ENCODE data around the gene SFN. TPM values are rescaled to one million over a fixed set of nuclear protein-coding genes. Genes with fewer than 3 reads are reported as not detected.

The SFN gene
- polyA plus RNA-seq (2013, experiment 1 of 2) = 1.3 TPM
- polyA plus RNA-seq (2013, experiment 2 of 2) = 1.4 TPM

- Histone ChIP-seq H3K4me3 (ENCODE audit: extremely low read depth, insufficient read depth, low read length, poor library complexity, severe bottlenecking) (peak within 1 kb of the TSS; percentile 57), H3K9me3 (ENCODE audit: control insufficient read depth, low read length) (no peaks in the 10 kb centered on the region), H3K36me3 (ENCODE audit: control insufficient read depth, insufficient read depth, low read length) (no peaks in the 10 kb centered on the region), H3K27ac (ENCODE audit: low read depth, low read length, severe bottlenecking) (no peak within 1 kb of the TSS), H3K4me1 (ENCODE audit: control insufficient read depth, insufficient read depth, low read length, poor library complexity, severe bottlenecking) (peaks cover 33% of the 10 kb centered on the region)
- WGBS, 2 experiments (ENCODE audit: insufficient coverage in 2 of 2) = 90 to 92% methylated on average over 29 to 34 of the region's 37 CpGs
Observed at GRCh38 chr1:26862781-26863684, at the start of gene SFN. Gene SFN (plus strand): TSS chr1:26863149. CDS start chr1:26863213, 64 bp downstream.

GRCh38 chr1:26814377-26814776, 48.6 kb upstream of the SFN start:
- Histone ChIP-seq H3K4me3 (ENCODE audit: extremely low read depth, insufficient read depth, low read length, poor library complexity, severe bottlenecking) (no peak overlapping the region), H3K27ac (ENCODE audit: low read depth, low read length, severe bottlenecking) (no peak overlapping the region), H3K9me3 (ENCODE audit: control insufficient read depth, low read length) (no peaks in the 10 kb centered on the region), H3K36me3 (ENCODE audit: control insufficient read depth, insufficient read depth, low read length) (no peaks in the 10 kb centered on the region), H3K4me1 (ENCODE audit: control insufficient read depth, insufficient read depth, low read length, poor library complexity, severe bottlenecking) (no peaks in the 10 kb centered on the region)
- 100% methylated on average over 1 of the region's 2 CpGs; no CpG with 5 or more reads in 1 of the 2 experiments for WGBS, 2 experiments (ENCODE audit: insufficient coverage in 2 of 2)

GRCh38 chr1:26814893-26815292, 48.1 kb upstream of the SFN start:
- 95 to 100% methylated on average over 3 of the region's 3 CpGs for WGBS, 2 experiments (ENCODE audit: insufficient coverage in 2 of 2)

GRCh38 chr1:26820784-26821269, 42.1 kb upstream of the SFN start:
- Histone ChIP-seq H3K9me3 (ENCODE audit: control insufficient read depth, low read length) (no peaks in the 10 kb centered on the region), H3K36me3 (ENCODE audit: control insufficient read depth, insufficient read depth, low read length) (no peaks in the 10 kb centered on the region), H3K4me1 (ENCODE audit: control insufficient read depth, insufficient read depth, low read length, poor library complexity, severe bottlenecking) (peaks cover 11% of the 10 kb centered on the region), H3K4me3 (ENCODE audit: extremely low read depth, insufficient read depth, low read length, poor library complexity, severe bottlenecking) (no peak overlapping the region), H3K27ac (ENCODE audit: low read depth, low read length, severe bottlenecking) (no peak overlapping the region)
- WGBS, 2 experiments (ENCODE audit: insufficient coverage in 2 of 2) = 90 to 96% methylated on average over 3 to 4 of the region's 4 CpGs

More at GRCh38 chr1:26814893-26815292, 48.1 kb upstream of the SFN start:
- Histone ChIP-seq H3K36me3 (ENCODE audit: control insufficient read depth, insufficient read depth, low read length) (no peaks in the 10 kb centered on the region), H3K9me3 (ENCODE audit: control insufficient read depth, low read length) (no peaks in the 10 kb centered on the region), H3K4me3 (ENCODE audit: extremely low read depth, insufficient read depth, low read length, poor library complexity, severe bottlenecking) (no peak overlapping the region), H3K27ac (ENCODE audit: low read depth, low read length, severe bottlenecking) (no peak overlapping the region), H3K4me1 (ENCODE audit: control insufficient read depth, insufficient read depth, low read length, poor library complexity, severe bottlenecking) (no peaks in the 10 kb centered on the region)

- H3K4me1 ChIP-seq (ENCODE audit: control insufficient read depth, insufficient read depth, low read length, poor library complexity, severe bottlenecking) = peaks cover 22% of the 10 kb centered on the region
- H3K27ac ChIP-seq (ENCODE audit: low read depth, low read length, severe bottlenecking) = no peak overlapping the region
- H3K4me3 ChIP-seq (ENCODE audit: extremely low read depth, insufficient read depth, low read length, poor library complexity, severe bottlenecking) = no peak overlapping the region
- no peaks in the 10 kb centered on the region for H3K36me3 ChIP-seq (ENCODE audit: control insufficient read depth, insufficient read depth, low read length)
- WGBS, 2 experiments (ENCODE audit: insufficient coverage in 2 of 2) = 88 to 100% methylated on average over 2 to 3 of the region's 4 CpGs
- H3K9me3 ChIP-seq (ENCODE audit: control insufficient read depth, low read length) = no peaks in the 10 kb centered on the region
Observed at GRCh38 chr1:26822737-26823395, 40.1 kb upstream of the SFN start.

- H3K36me3 ChIP-seq (ENCODE audit: control insufficient read depth, insufficient read depth, low read length) = peaks cover 11% of the 10 kb centered on the region
- WGBS, 2 experiments (ENCODE audit: insufficient coverage in 2 of 2) = 95 to 97% methylated on average over 2 to 3 of the region's 3 CpGs
- H3K4me3 ChIP-seq (ENCODE audit: extremely low read depth, insufficient read depth, low read length, poor library complexity, severe bottlenecking) = no peak overlapping the region
- H3K27ac ChIP-seq (ENCODE audit: low read depth, low read length, severe bottlenecking) = peak overlapping the region; percentile 72
- H3K4me1 ChIP-seq (ENCODE audit: control insufficient read depth, insufficient read depth, low read length, poor library complexity, severe bottlenecking) = peaks cover 28% of the 10 kb centered on the region
- no peaks in the 10 kb centered on the region for H3K9me3 ChIP-seq (ENCODE audit: control insufficient read depth, low read length)
Observed at GRCh38 chr1:26824731-26825130, 38.2 kb upstream of the SFN start.

GRCh38 chr1:26826261-26827105, 36.5 kb upstream of the SFN start, which contains the start of gene ZDHHC18:
Gene ZDHHC18 (plus strand): TSS chr1:26826688. CDS start chr1:26826805, 117 bp downstream.
- Histone ChIP-seq H3K36me3 (ENCODE audit: control insufficient read depth, insufficient read depth, low read length) (peaks cover 17% of the 10 kb centered on the region), H3K9me3 (ENCODE audit: control insufficient read depth, low read length) (no peaks in the 10 kb centered on the region), H3K4me3 (ENCODE audit: extremely low read depth, insufficient read depth, low read length, poor library complexity, severe bottlenecking) (peak within 1 kb of the TSS; percentile 57), H3K4me1 (ENCODE audit: control insufficient read depth, insufficient read depth, low read length, poor library complexity, severe bottlenecking) (peaks cover 28% of the 10 kb centered on the region), H3K27ac (ENCODE audit: low read depth, low read length, severe bottlenecking) (peak within 1 kb of the TSS; percentile 72)
- WGBS, 2 experiments (ENCODE audit: insufficient coverage in 2 of 2) = 3 to 6% methylated on average over 47 to 86 of the region's 107 CpGs

GRCh38 chr1:26827106-26827604, 35.8 kb upstream of the SFN start:
- Histone ChIP-seq H3K4me3 (ENCODE audit: extremely low read depth, insufficient read depth, low read length, poor library complexity, severe bottlenecking) (peak overlapping the region; percentile 57), H3K36me3 (ENCODE audit: control insufficient read depth, insufficient read depth, low read length) (peaks cover 20% of the 10 kb centered on the region), H3K27ac (ENCODE audit: low read depth, low read length, severe bottlenecking) (no peak overlapping the region), H3K4me1 (ENCODE audit: control insufficient read depth, insufficient read depth, low read length, poor library complexity, severe bottlenecking) (peaks cover 28% of the 10 kb centered on the region), H3K9me3 (ENCODE audit: control insufficient read depth, low read length) (no peaks in the 10 kb centered on the region)
- 7 to 13% methylated on average over 12 to 13 of the region's 17 CpGs for WGBS, 2 experiments (ENCODE audit: insufficient coverage in 2 of 2)

- peaks cover 28% of the 10 kb centered on the region for H3K4me1 ChIP-seq (ENCODE audit: control insufficient read depth, insufficient read depth, low read length, poor library complexity, severe bottlenecking)
- H3K4me3 ChIP-seq (ENCODE audit: extremely low read depth, insufficient read depth, low read length, poor library complexity, severe bottlenecking) = peak overlapping the region; percentile 57
- H3K9me3 ChIP-seq (ENCODE audit: control insufficient read depth, low read length) = no peaks in the 10 kb centered on the region
- H3K27ac ChIP-seq (ENCODE audit: low read depth, low read length, severe bottlenecking) = no peak overlapping the region
- H3K36me3 ChIP-seq (ENCODE audit: control insufficient read depth, insufficient read depth, low read length) = peaks cover 25% of the 10 kb centered on the region
- WGBS, 2 experiments (ENCODE audit: insufficient coverage in 2 of 2) = 48 to 55% methylated on average over 11 of the region's 11 CpGs
Observed at GRCh38 chr1:26827663-26828062, 35.3 kb upstream of the SFN start.
